HCT116 (cell line): ENCODE measurements around the gene ZDHHC14.

Experiments used
- EZH2 ChIP-seq: fragments of 200-600 bp; sonication (generic); IDR thresholded peaks from 2 replicates; pipeline ENCODE4 v1.6.1; 2017; ENCODE audit warnings: antibody characterized with exemption, mixed run types
- JUND ChIP-seq: IDR thresholded peaks from 2 replicates; pipeline ENCODE4 v1.6.1; 2012
- POLR2A ChIP-seq: IDR thresholded peaks from 2 replicates; pipeline ENCODE4 v1.7.0; 2011; ENCODE audit warnings: borderline replicate concordance; ENCODE audit not compliant: insufficient read depth, insufficient read length; ENCODE audit errors: extremely low read depth
- POLR2AphosphoS5 ChIP-seq: IDR thresholded peaks from 2 replicates; pipeline ENCODE4 v1.6.1; 2011; ENCODE audit warnings: mild to moderate bottlenecking, low read depth, low read length, moderate library complexity
- REST ChIP-seq: IDR thresholded peaks from 2 replicates; pipeline ENCODE4 v1.6.1; 2012; ENCODE audit warnings: low read depth
- SIN3A ChIP-seq: IDR thresholded peaks from 2 replicates; pipeline ENCODE4 v1.6.1; 2012; ENCODE audit warnings: low read depth
- TF ChIP-seq, protein P1 (sequence below), 3 experiments: fragments of 200-600 bp in 1 of 3; sonication (generic) in 1 of 3; IDR thresholded peaks in 2 of 3; conservative IDR thresholded peaks in 1 of 3; 2 replicates each; pipeline ENCODE4 v1.5.1; 2012 to 2017; ENCODE audit warnings: low read depth in 2 of 3, low read length in 2 of 3, antibody characterized with exemption in 1 of 3, borderline replicate concordance in 1 of 3, control low read depth in 1 of 3, mild to moderate bottlenecking in 1 of 3, mixed read lengths in 1 of 3, mixed run types in 1 of 3, moderate library complexity in 1 of 3; ENCODE audit not compliant: insufficient read depth in 1 of 3

- TF ChIP-seq EZH2 = no peak
- TF ChIP-seq, protein P1, sequence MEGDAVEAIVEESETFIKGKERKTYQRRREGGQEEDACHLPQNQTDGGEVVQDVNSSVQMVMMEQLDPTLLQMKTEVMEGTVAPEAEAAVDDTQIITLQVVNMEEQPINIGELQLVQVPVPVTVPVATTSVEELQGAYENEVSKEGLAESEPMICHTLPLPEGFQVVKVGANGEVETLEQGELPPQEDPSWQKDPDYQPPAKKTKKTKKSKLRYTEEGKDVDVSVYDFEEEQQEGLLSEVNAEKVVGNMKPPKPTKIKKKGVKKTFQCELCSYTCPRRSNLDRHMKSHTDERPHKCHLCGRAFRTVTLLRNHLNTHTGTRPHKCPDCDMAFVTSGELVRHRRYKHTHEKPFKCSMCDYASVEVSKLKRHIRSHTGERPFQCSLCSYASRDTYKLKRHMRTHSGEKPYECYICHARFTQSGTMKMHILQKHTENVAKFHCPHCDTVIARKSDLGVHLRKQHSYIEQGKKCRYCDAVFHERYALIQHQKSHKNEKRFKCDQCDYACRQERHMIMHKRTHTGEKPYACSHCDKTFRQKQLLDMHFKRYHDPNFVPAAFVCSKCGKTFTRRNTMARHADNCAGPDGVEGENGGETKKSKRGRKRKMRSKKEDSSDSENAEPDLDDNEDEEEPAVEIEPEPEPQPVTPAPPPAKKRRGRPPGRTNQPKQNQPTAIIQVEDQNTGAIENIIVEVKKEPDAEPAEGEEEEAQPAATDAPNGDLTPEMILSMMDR (IDR thresholded peaks at IDR 0.05 in 2 of 3, conservative IDR thresholded peaks at IDR 0.05 in 1 of 3; ENCODE audit: borderline replicate concordance in 1 of 3, insufficient read depth in 1 of 3, low read depth in 2 of 3, low read length in 2 of 3) = no peak
- TF ChIP-seq REST = no peak
- no peak for TF ChIP-seq POLR2AphosphoS5
- no peak for TF ChIP-seq JUND
- TF ChIP-seq SIN3A = no peak
- no peak for TF ChIP-seq POLR2A
These were observed 203.0 kb downstream of the ZDHHC14 start for GRCh38 chr6:157584036-157584435.
